Epithelial cell of esophagus (primary cell): Measurements from ENCODE around the gene ATXN7L1.
A peak's percentile ranks its signal among the peaks of the same experiment; 100 is the strongest.

Source experiments
- DNase-seq: peaks from one replicate; pipeline ENCODE4 v3.0.0; 2010; ENCODE audit warnings: low read depth
- H3K4me3 ChIP-seq: 2 replicates; pipeline ENCODE4 v1.5.1; 2011; ENCODE audit warnings: mild to moderate bottlenecking, low read length, control low read depth
- TF ChIP-seq, protein P1 (sequence below): IDR thresholded peaks from 2 replicates; pipeline ENCODE4 v1.5.1; 2011; ENCODE audit warnings: low read depth, mild to moderate bottlenecking, low read length, control low read depth, inconsistent platforms; ENCODE audit not compliant: insufficient read depth; ENCODE audit errors: missing control alignments

The ATXN7L1 gene

DNA sequence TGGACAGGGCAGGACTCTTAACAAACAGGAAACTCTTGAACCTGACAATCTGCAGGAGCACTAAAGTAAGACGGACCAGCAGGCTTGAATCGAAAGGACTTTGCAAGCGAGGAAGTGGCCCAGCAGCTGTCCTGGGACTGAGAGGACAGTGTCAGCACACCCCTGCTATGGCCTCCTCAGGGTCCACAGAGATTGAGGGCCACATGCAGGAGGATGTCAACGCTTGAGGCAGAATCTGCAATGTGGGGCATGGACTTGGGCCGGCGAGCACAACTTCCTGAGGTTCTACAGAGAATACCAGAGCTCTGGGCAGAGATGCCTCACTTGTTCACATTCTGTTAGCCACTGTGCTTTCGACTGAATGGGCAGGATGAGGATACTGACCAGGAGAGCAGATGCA lies 210.7 kb downstream of the ATXN7L1 start:
- TF ChIP-seq, protein P1, sequence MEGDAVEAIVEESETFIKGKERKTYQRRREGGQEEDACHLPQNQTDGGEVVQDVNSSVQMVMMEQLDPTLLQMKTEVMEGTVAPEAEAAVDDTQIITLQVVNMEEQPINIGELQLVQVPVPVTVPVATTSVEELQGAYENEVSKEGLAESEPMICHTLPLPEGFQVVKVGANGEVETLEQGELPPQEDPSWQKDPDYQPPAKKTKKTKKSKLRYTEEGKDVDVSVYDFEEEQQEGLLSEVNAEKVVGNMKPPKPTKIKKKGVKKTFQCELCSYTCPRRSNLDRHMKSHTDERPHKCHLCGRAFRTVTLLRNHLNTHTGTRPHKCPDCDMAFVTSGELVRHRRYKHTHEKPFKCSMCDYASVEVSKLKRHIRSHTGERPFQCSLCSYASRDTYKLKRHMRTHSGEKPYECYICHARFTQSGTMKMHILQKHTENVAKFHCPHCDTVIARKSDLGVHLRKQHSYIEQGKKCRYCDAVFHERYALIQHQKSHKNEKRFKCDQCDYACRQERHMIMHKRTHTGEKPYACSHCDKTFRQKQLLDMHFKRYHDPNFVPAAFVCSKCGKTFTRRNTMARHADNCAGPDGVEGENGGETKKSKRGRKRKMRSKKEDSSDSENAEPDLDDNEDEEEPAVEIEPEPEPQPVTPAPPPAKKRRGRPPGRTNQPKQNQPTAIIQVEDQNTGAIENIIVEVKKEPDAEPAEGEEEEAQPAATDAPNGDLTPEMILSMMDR, result no peak
- DNase-seq, result no peak
- H3K4me3 ChIP-seq, result no peak overlapping the region

DNA sequence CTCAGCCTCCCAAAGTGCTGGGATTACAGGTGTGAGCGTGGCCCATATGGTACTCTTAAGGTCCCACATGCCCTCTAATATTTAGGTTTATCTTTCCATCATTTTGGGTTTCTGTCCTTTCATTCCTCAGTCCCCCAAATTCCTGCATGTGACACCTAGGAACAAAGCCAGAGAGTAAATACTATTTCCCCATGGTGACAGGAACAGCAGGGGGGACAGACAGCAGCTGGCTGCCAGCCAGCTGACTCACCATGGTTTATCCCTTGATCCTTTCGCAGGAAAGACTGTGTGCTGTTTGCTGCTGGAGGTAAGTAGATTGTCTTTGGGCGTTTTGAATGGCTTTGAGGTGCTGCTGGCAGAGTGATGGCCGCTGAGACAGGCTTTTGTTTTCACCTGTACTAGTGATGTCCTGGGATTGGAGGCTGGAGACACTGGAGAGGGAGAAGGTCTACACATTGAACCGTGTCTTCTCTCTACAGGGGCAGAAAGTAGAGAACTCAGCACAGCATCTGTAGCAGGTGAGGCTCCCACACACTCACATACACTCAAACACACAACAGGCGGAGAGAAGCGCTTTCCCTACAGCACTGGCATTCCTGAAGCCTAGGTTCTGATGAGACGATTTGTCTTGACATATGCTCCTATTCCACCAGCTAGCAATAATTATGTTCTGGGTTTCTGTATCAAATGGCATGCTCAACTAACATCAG lies 211.4 kb downstream of the ATXN7L1 start:
- no peak overlapping the region for H3K4me3 ChIP-seq
- no peak for DNase-seq
- TF ChIP-seq, protein P1, result no peak

DNA sequence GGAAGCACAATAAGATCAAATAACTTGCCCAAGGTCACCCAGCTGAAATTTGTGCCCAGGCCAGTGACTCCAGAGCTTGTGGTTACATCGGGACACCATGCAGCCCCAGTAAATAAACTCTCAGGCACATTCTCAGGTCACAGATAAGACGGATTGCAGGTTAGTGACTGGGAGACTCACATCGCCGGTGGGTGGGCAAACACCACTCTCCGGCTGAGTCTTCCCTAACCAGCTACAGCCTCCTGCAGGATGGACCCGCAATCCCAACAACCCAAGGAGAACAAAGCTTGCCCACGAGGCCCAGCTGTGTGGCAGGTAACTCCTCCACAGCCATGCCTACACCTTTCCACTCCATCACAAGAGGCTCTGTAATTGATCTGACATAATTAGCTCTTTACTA lies 213.4 kb downstream of the ATXN7L1 start:
- TF ChIP-seq, protein P1, result no peak
- DNase-seq, result no peak
- no peak overlapping the region for H3K4me3 ChIP-seq

DNA sequence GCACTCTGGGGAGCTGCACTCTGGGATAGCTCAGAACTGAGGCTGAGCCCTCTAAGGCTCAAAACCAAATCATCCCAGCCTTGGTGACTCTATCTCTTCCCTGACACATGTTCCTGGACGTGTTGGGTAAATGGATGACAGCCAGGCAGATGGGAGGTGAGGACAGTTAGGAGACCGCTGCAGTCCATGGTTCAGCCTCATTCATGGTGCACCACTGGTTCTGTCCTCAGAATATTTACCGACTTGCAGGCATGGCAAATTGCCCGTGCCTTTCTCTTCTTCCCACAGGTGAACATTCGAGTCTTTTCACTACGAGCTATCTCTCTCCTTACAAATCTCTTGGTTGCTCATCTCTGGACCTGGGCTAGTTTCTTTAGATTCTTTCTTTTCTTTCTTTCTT lies 214.8 kb downstream of the ATXN7L1 start:
- no peak for DNase-seq
- no peak overlapping the region for H3K4me3 ChIP-seq
- TF ChIP-seq, protein P1, result no peak

DNA sequence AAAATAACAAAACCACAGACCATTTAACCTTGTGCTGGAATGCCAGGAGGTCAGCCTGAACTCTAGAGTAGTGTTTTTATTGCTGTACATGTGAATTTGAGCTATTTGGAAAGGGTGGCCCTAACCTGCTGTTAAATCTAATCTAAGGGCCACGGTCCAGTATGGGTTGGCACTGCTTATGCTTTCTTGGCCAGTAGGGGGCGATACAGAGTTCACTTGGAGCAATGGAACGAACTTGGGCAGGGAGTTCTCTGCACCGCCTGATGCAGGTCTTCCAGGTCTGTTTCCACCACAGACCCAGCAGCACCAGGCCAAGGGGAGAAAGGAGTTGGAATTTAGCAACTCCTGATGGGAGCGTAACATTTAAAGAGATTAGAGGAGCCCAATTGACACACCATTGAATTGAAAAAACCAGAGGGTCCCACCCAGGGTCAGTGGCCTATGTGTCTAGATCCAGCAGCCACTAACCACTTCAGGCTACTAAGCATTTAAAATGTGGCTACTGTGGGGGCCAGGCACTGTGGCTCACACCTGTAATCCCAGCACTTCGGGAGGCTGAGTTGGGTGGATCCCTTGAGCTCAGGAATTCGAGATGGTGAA lies 219.4 kb downstream of the ATXN7L1 start:
- no peak overlapping the region for H3K4me3 ChIP-seq
- peak; percentile 46 for DNase-seq
- TF ChIP-seq, protein P1, result peak; percentile 69

DNA sequence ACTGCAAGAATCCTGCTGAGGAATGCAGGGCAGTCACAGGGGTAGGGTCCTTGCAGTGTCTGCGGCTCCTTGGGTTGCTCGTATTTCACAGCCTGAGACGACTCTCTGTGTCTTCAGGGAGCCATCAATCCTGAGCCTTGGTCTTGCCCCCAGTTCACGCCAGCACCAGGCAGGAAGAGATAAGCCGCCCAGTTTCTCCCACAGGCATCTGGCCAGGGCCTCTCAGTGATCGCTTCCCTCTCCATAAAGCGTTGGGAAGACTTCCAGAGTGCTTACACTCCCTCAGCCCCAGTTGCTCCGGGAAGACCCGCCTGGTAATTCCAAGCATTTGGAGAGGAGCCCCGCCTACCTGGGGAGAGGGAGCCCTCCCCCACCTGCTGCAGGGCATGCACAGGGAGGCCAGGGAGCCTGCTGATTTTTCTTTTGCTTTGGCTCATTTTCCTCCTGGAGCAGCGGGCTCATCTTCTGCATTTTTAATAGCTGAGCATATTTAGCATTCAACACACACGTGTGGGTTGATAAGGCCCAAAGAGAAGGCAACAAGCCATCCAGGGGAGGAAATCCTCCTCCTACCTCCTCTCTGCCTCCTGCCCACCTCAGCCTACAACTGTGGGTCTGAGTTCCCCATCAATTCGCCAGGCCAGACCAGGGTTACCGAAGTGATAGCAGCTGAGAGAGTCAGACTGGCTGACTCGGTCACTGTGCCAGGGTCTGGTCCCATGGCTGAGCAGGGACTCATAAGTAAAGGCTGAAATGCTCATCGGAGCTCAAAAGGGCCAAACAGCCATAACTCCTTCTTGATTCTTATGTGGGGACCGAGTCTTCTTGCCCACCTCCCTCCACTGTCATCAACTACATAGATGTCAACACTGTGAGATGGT lies 220.7 kb downstream of the ATXN7L1 start:
- no peak overlapping the region for H3K4me3 ChIP-seq
- TF ChIP-seq, protein P1, result no peak
- no peak for DNase-seq
